GM19025 (cell line): ENCODE data around the gene MMD2.

Experiments
- ATAC-seq: cut with Tn5 transposase; IDR thresholded peaks from one replicate; pipeline ENCODE4 v1.9.1; 2021; ENCODE audit warnings: mild to moderate bottlenecking, low read depth, moderate library complexity; ENCODE audit not compliant: unreplicated experiment

Gene MMD2

GRCh38 chr7:4959893-4960292 is 906 bp upstream of the MMD2 start:
- ATAC-seq, result no peak

- no peak for ATAC-seq
Observed at GRCh38 chr7:4959306-4959705, 319 bp upstream of the MMD2 start.

- no peak for ATAC-seq
Observed at GRCh38 chr7:4957847-4958476, 1.0 kb downstream of the MMD2 start.

GRCh38 chr7:4951903-4952636 is 6.9 kb downstream of the MMD2 start:
- no peak for ATAC-seq

GRCh38 chr7:4951304-4951703 is 7.7 kb downstream of the MMD2 start:
- no peak for ATAC-seq

- ATAC-seq, result no peak
Observed at GRCh38 chr7:4948402-4948801, 10.6 kb downstream of the MMD2 start.

- no peak for ATAC-seq
Observed at GRCh38 chr7:4945949-4946348, 13.0 kb downstream of the MMD2 start.

- ATAC-seq, result no peak
Observed at GRCh38 chr7:4944939-4945338, 14.0 kb downstream of the MMD2 start.

- no peak for ATAC-seq
Observed at GRCh38 chr7:4943297-4943696, 15.7 kb downstream of the MMD2 start.

GRCh38 chr7:4939971-4940728 is 18.8 kb downstream of the MMD2 start:
- no peak for ATAC-seq

GRCh38 chr7:4937411-4937810 is 21.6 kb downstream of the MMD2 start:
- no peak for ATAC-seq

GRCh38 chr7:4934419-4935025 is 24.5 kb downstream of the MMD2 start:
- no peak for ATAC-seq

GRCh38 chr7:4931943-4932342 is 27.0 kb downstream of the MMD2 start:
- ATAC-seq, result no peak

- ATAC-seq, result no peak
Observed at GRCh38 chr7:4929005-4929404, 30.0 kb downstream of the MMD2 start.

- no peak for ATAC-seq
Observed at GRCh38 chr7:4928445-4928844, 30.5 kb downstream of the MMD2 start.

- no peak for ATAC-seq
Observed at GRCh38 chr7:4919969-4920766, 38.8 kb downstream of the MMD2 start.

- no peak for ATAC-seq
Observed at GRCh38 chr7:4916113-4916512, 42.9 kb downstream of the MMD2 start.

- ATAC-seq, result no peak
Observed at GRCh38 chr7:4911111-4911828, 47.7 kb downstream of the MMD2 start.

GRCh38 chr7:4906682-4907081 is 52.3 kb downstream of the MMD2 start:
- no peak for ATAC-seq

- no peak for ATAC-seq
Observed at GRCh38 chr7:4905171-4905570, 53.8 kb downstream of the MMD2 start.
